ENCODE measurements around the gene GALNT7. TPM values are rescaled to one million over a fixed set of nuclear protein-coding genes. Genes with fewer than 3 reads are reported as not detected.

Gene GALNT7
- polyA plus RNA-seq, 1 donor from 2014 or later = 15.0 TPM

GRCh38 chr4:173189117-173189693 is 20.6 kb downstream of the GALNT7 start:
- H2AFZ ChIP-seq (ENCODE audit: low read depth, low read length) = no peak overlapping the region
- no peaks in the 10 kb centered on the region for H4K20me1 ChIP-seq (ENCODE audit: insufficient read depth)
- H3K9me2 ChIP-seq (ENCODE audit: insufficient read depth, low read length) = no peaks in the 10 kb centered on the region
- no peaks in the 10 kb centered on the region for H3K9me3 ChIP-seq (ENCODE audit: low read length)
- H3K79me2 ChIP-seq (replicated peaks; ENCODE audit: insufficient read depth, low read length) = peaks cover 31% of the 10 kb centered on the region
- TF ChIP-seq SMC3 (conservative IDR thresholded peaks at IDR 0.05; ENCODE audit: poor library complexity) (no peak), TAF1 (IDR thresholded peaks at IDR 0.05; ENCODE audit: low read depth) (no peak), CTCF (IDR thresholded peaks at IDR 0.05; ENCODE audit: poor library complexity, severe bottlenecking) (no peak), RAD21 (conservative IDR thresholded peaks at IDR 0.05) (no peak), EP300 (conservative IDR thresholded peaks at IDR 0.05; ENCODE audit: poor library complexity, severe bottlenecking) (no peak), POLR2AphosphoS5 (IDR thresholded peaks at IDR 0.05) (no peak), REST (IDR thresholded peaks at IDR 0.05; ENCODE audit: borderline replicate concordance) (no peak), EZH2 (IDR thresholded peaks at IDR 0.05; ENCODE audit: borderline replicate concordance, insufficient read depth, low read length, poor library complexity, severe bottlenecking) (no peak), MXI1 (conservative IDR thresholded peaks at IDR 0.05; ENCODE audit: poor library complexity, severe bottlenecking) (no peak)
- H3K9ac ChIP-seq (ENCODE audit: low read length) = no peak overlapping the region
- H3K36me3 ChIP-seq (ENCODE audit: insufficient read depth, low read length) = no peaks in the 10 kb centered on the region
- H3F3A ChIP-seq (ENCODE audit: insufficient read depth, low read length, poor library complexity, severe bottlenecking) = no peaks in the 10 kb centered on the region
- H3K27ac ChIP-seq (ENCODE audit: low read length) = no peak overlapping the region
- no peak overlapping the region for H3K4me2 ChIP-seq (ENCODE audit: low read length)
- H3K4me3 ChIP-seq (ENCODE audit: low read length) = no peak overlapping the region
- H3K27me3 ChIP-seq (ENCODE audit: insufficient read depth, low read depth, low read length) = no peaks in the 10 kb centered on the region

- Histone ChIP-seq H2AFZ (ENCODE audit: low read depth, low read length) (no peak overlapping the region), H3K36me3 (ENCODE audit: insufficient read depth, low read length) (no peaks in the 10 kb centered on the region), H3F3A (ENCODE audit: insufficient read depth, low read length, poor library complexity, severe bottlenecking) (no peaks in the 10 kb centered on the region), H3K27ac (ENCODE audit: low read length) (no peak overlapping the region), H3K27me3 (ENCODE audit: insufficient read depth, low read depth, low read length) (no peaks in the 10 kb centered on the region), H3K4me2 (ENCODE audit: low read length) (no peak overlapping the region), H3K9ac (ENCODE audit: low read length) (no peak overlapping the region), H4K20me1 (ENCODE audit: insufficient read depth) (no peaks in the 10 kb centered on the region), H3K9me2 (ENCODE audit: insufficient read depth, low read length) (no peaks in the 10 kb centered on the region), H3K79me2 (replicated peaks; ENCODE audit: insufficient read depth, low read length) (peaks cover 20% of the 10 kb centered on the region), H3K9me3 (ENCODE audit: low read length) (no peaks in the 10 kb centered on the region), H3K4me3 (ENCODE audit: low read length) (no peak overlapping the region)
- no peak for TF ChIP-seq RAD21 (conservative IDR thresholded peaks at IDR 0.05)
- TF ChIP-seq POLR2AphosphoS5 (IDR thresholded peaks at IDR 0.05) = no peak
- no peak for TF ChIP-seq EP300 (conservative IDR thresholded peaks at IDR 0.05; ENCODE audit: poor library complexity, severe bottlenecking)
- no peak for TF ChIP-seq CTCF (IDR thresholded peaks at IDR 0.05; ENCODE audit: poor library complexity, severe bottlenecking)
- no peak for TF ChIP-seq EZH2 (IDR thresholded peaks at IDR 0.05; ENCODE audit: borderline replicate concordance, insufficient read depth, low read length, poor library complexity, severe bottlenecking)
- TF ChIP-seq MXI1 (conservative IDR thresholded peaks at IDR 0.05; ENCODE audit: poor library complexity, severe bottlenecking) = no peak
- TF ChIP-seq TAF1 (IDR thresholded peaks at IDR 0.05; ENCODE audit: low read depth) = no peak
- TF ChIP-seq REST (IDR thresholded peaks at IDR 0.05; ENCODE audit: borderline replicate concordance) = no peak
- no peak for TF ChIP-seq SMC3 (conservative IDR thresholded peaks at IDR 0.05; ENCODE audit: poor library complexity)
These were observed 23.0 kb downstream of the GALNT7 start for GRCh38 chr4:173191623-173192041.

Measured in neural cell (in vitro differentiated cells).